ENCODE measurements around the gene PITRM1. TPM values are rescaled to one million over a fixed set of nuclear protein-coding genes. Genes with fewer than 3 reads are reported as not detected.

The PITRM1 gene
- total and polyA plus RNA-seq, 2 donors (not counting 3 experiments of a cell fraction or from before 2014, with no cell fraction given) = 83.2 to 145 TPM

DNA sequence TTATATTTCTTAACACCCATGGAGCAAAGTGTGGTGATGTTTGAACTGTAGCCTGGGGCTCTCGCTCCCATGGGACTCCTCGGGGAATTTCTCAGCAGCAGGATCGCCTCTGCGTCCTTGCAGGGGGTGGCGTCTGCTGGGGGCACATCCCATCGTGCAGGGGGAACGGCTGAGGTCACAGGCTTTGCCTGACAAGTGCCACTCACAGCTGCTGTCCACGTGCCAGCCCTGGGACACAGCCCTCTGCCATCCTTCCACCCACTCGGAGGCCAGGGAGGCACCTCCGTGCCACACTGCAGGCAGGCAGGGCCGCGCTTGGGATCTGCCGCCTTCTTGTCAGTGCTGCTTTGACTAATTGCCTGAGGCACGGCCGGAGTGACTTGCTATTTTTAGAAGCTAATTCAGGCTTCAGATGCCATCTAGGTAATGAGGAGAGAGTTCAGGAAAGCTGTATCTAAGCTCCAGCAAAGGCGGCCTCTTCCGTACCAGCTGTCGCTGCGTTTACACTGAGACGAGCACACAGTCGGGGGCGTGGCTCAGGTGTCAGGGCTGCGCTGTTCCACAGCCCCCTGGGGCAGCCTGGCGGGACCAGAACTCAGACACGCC is 45.7 kb downstream of the PITRM1 start:
- Histone ChIP-seq H3K4me2 (ENCODE audit: insufficient read depth, low read length) (no peak overlapping the region), H3K4me3 (replicated peaks in 1 of 3; ENCODE audit: insufficient read depth in 1 of 3, low read depth in 1 of 3, low read length in 3 of 3) (no peak overlapping the region), H4K20me1 (replicated peaks; ENCODE audit: control insufficient read depth, extremely low read depth, insufficient read depth, low read length) (no peaks in the 10 kb centered on the region), H3K36me3 (ENCODE audit: control insufficient read depth in 2 of 2, extremely low read depth in 1 of 2, insufficient read depth in 2 of 2, low read length in 2 of 2) (peaks cover 20 to 59% of the 10 kb centered on the region in 2 experiments), H3K9me3 (replicated peaks; ENCODE audit: control insufficient read depth, insufficient read depth, low read length) (no peaks in the 10 kb centered on the region), H3K27me3 (ENCODE audit: control insufficient read depth in 2 of 2, insufficient read depth in 2 of 2, low read length in 2 of 2) (no peaks in the 10 kb centered on the region), H3K9me1 (replicated peaks; ENCODE audit: control insufficient read depth, extremely low read depth, insufficient read depth, low read length) (no peaks in the 10 kb centered on the region), H3K9ac (replicated peaks; ENCODE audit: extremely low read depth, insufficient read depth, low read length) (no peak overlapping the region), H3K27ac (ENCODE audit: insufficient read depth, low read depth, low read length) (no peak overlapping the region), H2AFZ (ENCODE audit: low read depth, low read length) (no peak overlapping the region), H3K4me1 (ENCODE audit: control insufficient read depth, extremely low read depth, insufficient read depth, low read length) (peaks cover 4% of the 10 kb centered on the region), H3K79me2 (ENCODE audit: control insufficient read depth, insufficient read depth, low read length) (peaks cover 23% of the 10 kb centered on the region)
- no peak for DNase-seq (ENCODE audit: low read depth, low spot score)
- FAIRE-seq = no peak
- intact Hi-C loops (cut with micrococcal nuclease) (no loop called here), dilution Hi-C loops (cut with MboI; ENCODE audit: extremely low pct_ligation_motif_present, low sequenced_read_pairs) (no loop called here)
- TF ChIP-seq JUN (IDR thresholded peaks at IDR 0.05; ENCODE audit: borderline replicate concordance, insufficient read depth, insufficient read length, low read depth) = no peak
- no peak for TF ChIP-seq POLR2A (IDR thresholded peaks at IDR 0.05; ENCODE audit: low read depth, low read length)
- TF ChIP-seq EZH2 (IDR thresholded peaks at IDR 0.05; ENCODE audit: borderline replicate concordance, low read depth, low read length, severe bottlenecking) = no peak
- TF ChIP-seq FOS (IDR thresholded peaks at IDR 0.05; ENCODE audit: borderline replicate concordance, insufficient read depth, low read length) = no peak
- no peak for TF ChIP-seq GATA2 (IDR thresholded peaks at IDR 0.05; ENCODE audit: insufficient read depth, insufficient read length, low read depth, low read length)
- no peak for TF ChIP-seq MYC (IDR thresholded peaks at IDR 0.05; ENCODE audit: low read depth, low read length)
- TF ChIP-seq, protein P1, sequence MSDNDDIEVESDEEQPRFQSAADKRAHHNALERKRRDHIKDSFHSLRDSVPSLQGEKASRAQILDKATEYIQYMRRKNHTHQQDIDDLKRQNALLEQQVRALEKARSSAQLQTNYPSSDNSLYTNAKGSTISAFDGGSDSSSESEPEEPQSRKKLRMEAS (IDR thresholded peaks at IDR 0.05; ENCODE audit: insufficient read depth, insufficient read length) = no peak
- TF ChIP-seq POLR2AphosphoS5 (IDR thresholded peaks at IDR 0.05; ENCODE audit: insufficient read depth, low read depth, low read length) = no peak
- ChIA-PET POLR2A (no interaction called here), CTCF (no interaction called here)
- BruUV-seq (replicated peaks) = no TSS peak

DNA sequence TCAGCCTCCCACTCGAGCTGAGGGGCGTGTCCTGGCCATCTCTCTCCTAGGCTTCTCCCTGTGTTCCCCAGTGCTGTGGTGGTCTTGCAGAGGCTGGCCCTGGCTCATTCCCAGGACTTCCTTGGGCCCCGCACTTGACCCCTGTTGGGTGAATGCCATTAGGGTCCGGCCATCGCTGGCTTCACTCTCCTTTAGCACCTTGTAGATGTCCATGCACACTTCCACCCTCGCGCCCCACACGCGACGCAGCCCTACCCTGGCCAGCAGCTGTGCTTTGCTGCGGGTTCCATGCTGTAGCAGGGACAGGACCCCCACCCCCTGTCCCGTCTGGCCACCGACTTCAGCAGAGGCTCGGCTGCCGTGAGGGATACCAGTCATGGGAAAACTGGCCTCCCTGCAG is 46.3 kb downstream of the PITRM1 start:
- Histone ChIP-seq H3K4me1 (ENCODE audit: control insufficient read depth, extremely low read depth, insufficient read depth, low read length) (peaks cover 4% of the 10 kb centered on the region), H2AFZ (ENCODE audit: low read depth, low read length) (no peak overlapping the region), H3K9me1 (replicated peaks; ENCODE audit: control insufficient read depth, extremely low read depth, insufficient read depth, low read length) (no peaks in the 10 kb centered on the region), H3K9ac (replicated peaks; ENCODE audit: extremely low read depth, insufficient read depth, low read length) (no peak overlapping the region), H3K79me2 (ENCODE audit: control insufficient read depth, insufficient read depth, low read length) (peaks cover 23% of the 10 kb centered on the region), H3K36me3 (ENCODE audit: control insufficient read depth in 2 of 2, extremely low read depth in 1 of 2, insufficient read depth in 2 of 2, low read length in 2 of 2) (peaks cover 20 to 58% of the 10 kb centered on the region in 2 experiments), H3K4me3 (replicated peaks in 1 of 3; ENCODE audit: insufficient read depth in 1 of 3, low read depth in 1 of 3, low read length in 3 of 3) (no peak overlapping the region), H3K27ac (ENCODE audit: insufficient read depth, low read depth, low read length) (no peak overlapping the region), H3K4me2 (ENCODE audit: insufficient read depth, low read length) (no peak overlapping the region), H3K27me3 (ENCODE audit: control insufficient read depth in 2 of 2, insufficient read depth in 2 of 2, low read length in 2 of 2) (no peaks in the 10 kb centered on the region), H4K20me1 (replicated peaks; ENCODE audit: control insufficient read depth, extremely low read depth, insufficient read depth, low read length) (no peaks in the 10 kb centered on the region), H3K9me3 (replicated peaks; ENCODE audit: control insufficient read depth, insufficient read depth, low read length) (no peaks in the 10 kb centered on the region)
- no TSS peak for BruUV-seq (replicated peaks)
- CTCF ChIA-PET = no interaction called here
- DNase-seq (ENCODE audit: low read depth, low spot score) (no peak), FAIRE-seq (no peak)
- dilution Hi-C loops (cut with MboI; ENCODE audit: extremely low pct_ligation_motif_present, low sequenced_read_pairs) (no loop called here), intact Hi-C loops (cut with micrococcal nuclease) (no loop called here)
- TF ChIP-seq EZH2 (IDR thresholded peaks at IDR 0.05; ENCODE audit: borderline replicate concordance, low read depth, low read length, severe bottlenecking) (no peak), MYC (IDR thresholded peaks at IDR 0.05; ENCODE audit: low read depth, low read length) (no peak)
- TF ChIP-seq, protein P1 (IDR thresholded peaks at IDR 0.05; ENCODE audit: insufficient read depth, insufficient read length) = no peak
- POLR2A ChIA-PET = no interaction called here

All from endothelial cell of umbilical vein (primary cell).